B cell (primary cell): ENCODE data around the gene MYO10.

ENCODE experiments used
- EZH2 ChIP-seq: IDR thresholded peaks from 2 replicates; pipeline ENCODE4 v1.6.1; 2012; ENCODE audit warnings: borderline replicate concordance, low read depth, mild to moderate bottlenecking, moderate library complexity, low read length; ENCODE audit not compliant: insufficient read depth, poor library complexity, severe bottlenecking
- TF ChIP-seq, protein P1 (sequence below): fragments of 200-600 bp; IDR thresholded peaks from one replicate; pipeline ENCODE4 v1.8.0; 2022; ENCODE audit warnings: antibody characterized with exemption, mild to moderate bottlenecking

GRCh38 chr5:16926417-16926816, 9.7 kb downstream of the MYO10 start:
- TF ChIP-seq, protein P1, sequence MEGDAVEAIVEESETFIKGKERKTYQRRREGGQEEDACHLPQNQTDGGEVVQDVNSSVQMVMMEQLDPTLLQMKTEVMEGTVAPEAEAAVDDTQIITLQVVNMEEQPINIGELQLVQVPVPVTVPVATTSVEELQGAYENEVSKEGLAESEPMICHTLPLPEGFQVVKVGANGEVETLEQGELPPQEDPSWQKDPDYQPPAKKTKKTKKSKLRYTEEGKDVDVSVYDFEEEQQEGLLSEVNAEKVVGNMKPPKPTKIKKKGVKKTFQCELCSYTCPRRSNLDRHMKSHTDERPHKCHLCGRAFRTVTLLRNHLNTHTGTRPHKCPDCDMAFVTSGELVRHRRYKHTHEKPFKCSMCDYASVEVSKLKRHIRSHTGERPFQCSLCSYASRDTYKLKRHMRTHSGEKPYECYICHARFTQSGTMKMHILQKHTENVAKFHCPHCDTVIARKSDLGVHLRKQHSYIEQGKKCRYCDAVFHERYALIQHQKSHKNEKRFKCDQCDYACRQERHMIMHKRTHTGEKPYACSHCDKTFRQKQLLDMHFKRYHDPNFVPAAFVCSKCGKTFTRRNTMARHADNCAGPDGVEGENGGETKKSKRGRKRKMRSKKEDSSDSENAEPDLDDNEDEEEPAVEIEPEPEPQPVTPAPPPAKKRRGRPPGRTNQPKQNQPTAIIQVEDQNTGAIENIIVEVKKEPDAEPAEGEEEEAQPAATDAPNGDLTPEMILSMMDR, result no peak
- no peak for TF ChIP-seq EZH2
